ENCODE results near the gene MFSD12.

- TF ChIP-seq TCF7L2 (IDR thresholded peaks at IDR 0.05; ENCODE audit: borderline replicate concordance, low read depth, low read length) (no peak), ZNF184 (tag by site-specific recombination; IDR thresholded peaks at IDR 0.05) (no peak), ZBTB8A (tag by site-specific recombination; IDR thresholded peaks at IDR 0.05) (no peak), ZNF776 (tag by site-specific recombination; IDR thresholded peaks at IDR 0.05; ENCODE audit: borderline replicate concordance) (no peak), TRIM28 (IDR thresholded peaks at IDR 0.05; ENCODE audit: borderline replicate concordance, low read length) (no peak), YY1 (tag by site-specific recombination; IDR thresholded peaks at IDR 0.05) (no peak), ZFHX2 (tag by site-specific recombination; conservative IDR thresholded peaks at IDR 0.05) (no peak), ZNF350 (tag by site-specific recombination; IDR thresholded peaks at IDR 0.05) (no peak), ZNF449 (tag by site-specific recombination; IDR thresholded peaks at IDR 0.05) (no peak), CTCF (tag by site-specific recombination; IDR thresholded peaks at IDR 0.05) (no peak), ZBTB1 (tag by site-specific recombination; IDR thresholded peaks at IDR 0.05) (no peak), ZNF221 (tag by site-specific recombination; IDR thresholded peaks at IDR 0.05; ENCODE audit: borderline replicate concordance) (no peak), ZNF560 (tag by site-specific recombination; IDR thresholded peaks at IDR 0.05; ENCODE audit: borderline replicate concordance) (no peak)
Measured at GRCh38 chr19:3585301-3586126, 28.1 kb upstream of the MFSD12 start, which contains the start of gene GIPC3.

All from HEK293 (cell line).